Fibroblast of lung (primary cell): ENCODE results near the gene CFAP221. TPM values are rescaled to one million over a fixed set of nuclear protein-coding genes. Genes with fewer than 3 reads are reported as not detected.
"Not testable (repeated sequence)": the region's sequence is repeated elsewhere in the genome, so short reads cannot be mapped to it uniquely, and the experiment has no call there.

Experiments
- DNase-seq, 2 donors: peaks; one replicate each; pipeline versions ENCODE4 v3.0.0 to v3.0.0-alpha.2; 2010; ENCODE audit warnings: low read depth in 2 of 2
- H2AFZ ChIP-seq: 2 replicates; pipeline ENCODE4 v1.5.1; 2012; ENCODE audit warnings: low read length, control low read depth, inconsistent platforms
- H3K27ac ChIP-seq: 2 replicates; pipeline ENCODE4 v1.5.1; 2011; ENCODE audit warnings: low read length, control low read depth; ENCODE audit not compliant: insufficient read depth
- H3K27me3 ChIP-seq: 2 replicates; pipeline ENCODE4 v1.5.1; 2011; ENCODE audit warnings: mild to moderate bottlenecking, low read length; ENCODE audit not compliant: control insufficient read depth, insufficient read depth
- H3K36me3 ChIP-seq: 2 replicates; pipeline ENCODE4 v1.5.1; 2011; ENCODE audit warnings: low read length; ENCODE audit not compliant: control insufficient read depth, insufficient read depth
- H3K4me1 ChIP-seq: 2 replicates; pipeline ENCODE4 v1.5.1; 2011; ENCODE audit warnings: low read length; ENCODE audit not compliant: control insufficient read depth, insufficient read depth; ENCODE audit errors: extremely low read depth
- H3K4me2 ChIP-seq: 2 replicates; pipeline ENCODE4 v1.5.1; 2011; ENCODE audit warnings: low read length, control low read depth; ENCODE audit not compliant: insufficient read depth; ENCODE audit errors: extremely low read depth
- H3K4me3 ChIP-seq, 4 experiments: fragments of 200-600 bp in 1 of 4; sonication (generic) in 1 of 4; replicated peaks in 1 of 4; 2 replicates each; pipeline ENCODE4 v1.5.1; 2011 to 2016; ENCODE audit warnings: low read length in 4 of 4, low read depth in 3 of 4, mild to moderate bottlenecking in 3 of 4, control low read depth in 2 of 4, inconsistent platforms in 1 of 4, mixed read lengths in 1 of 4; ENCODE audit not compliant: insufficient read depth in 1 of 4; ENCODE audit errors: control extremely low read depth in 1 of 4
- H3K79me2 ChIP-seq: 2 replicates; pipeline ENCODE4 v1.5.1; 2012; ENCODE audit warnings: mild to moderate bottlenecking, low read length, inconsistent platforms; ENCODE audit not compliant: control insufficient read depth, insufficient read depth
- H3K9ac ChIP-seq: 2 replicates; pipeline ENCODE4 v1.5.1; 2011; ENCODE audit warnings: mild to moderate bottlenecking, low read length, control low read depth; ENCODE audit not compliant: insufficient read depth
- H3K9me3 ChIP-seq: 2 replicates; pipeline ENCODE4 v1.5.1; 2012; ENCODE audit warnings: low read depth, low read length; ENCODE audit not compliant: control insufficient read depth, insufficient read depth
- H4K20me1 ChIP-seq: 2 replicates; pipeline ENCODE4 v1.5.1; 2011; ENCODE audit warnings: low read length; ENCODE audit not compliant: control insufficient read depth, insufficient read depth; ENCODE audit errors: extremely low read depth
- CTCF ChIP-seq, 2 donors: IDR thresholded peaks in 1 of 2; conservative IDR thresholded peaks in 1 of 2; 1 replicate in 1 of 2; 2 replicates in 1 of 2; pipeline ENCODE4 v1.5.1; 2011 to 2012; ENCODE audit warnings: low read length in 2 of 2, control low read depth in 1 of 2, inconsistent platforms in 1 of 2, low read depth in 1 of 2, mild to moderate bottlenecking in 1 of 2
- EZH2 ChIP-seq: IDR thresholded peaks from 2 replicates; pipeline ENCODE4 v1.5.1; 2012; ENCODE audit warnings: low read length, control low read depth, mild to moderate bottlenecking; ENCODE audit errors: missing control alignments
- polyA plus RNA-seq, 2 donors: library from polyadenylated mRNA; depleted of rRNA in 1 of 2; stranded (reverse) in 1 of 2; unstranded in 1 of 2; fragments of >200 nt; gene quantifications; 2 replicates each; pipeline ENCODE4 v1.2.1, GENCODE V29; 2011 to 2012; ENCODE audit warnings: missing spikeins in 1 of 2
- total RNA-seq: library from RNA; depleted of rRNA; stranded (reverse); fragments of >200 nt; gene quantifications from 2 replicates; pipeline ENCODE4 v1.2.1, GENCODE V29; 2014

Gene CFAP221
- total and polyA plus RNA-seq, 2 donors (not counting 1 experiment from before 2014, with no cell fraction given), result 0.07 TPM; not detected in 1

DNA sequence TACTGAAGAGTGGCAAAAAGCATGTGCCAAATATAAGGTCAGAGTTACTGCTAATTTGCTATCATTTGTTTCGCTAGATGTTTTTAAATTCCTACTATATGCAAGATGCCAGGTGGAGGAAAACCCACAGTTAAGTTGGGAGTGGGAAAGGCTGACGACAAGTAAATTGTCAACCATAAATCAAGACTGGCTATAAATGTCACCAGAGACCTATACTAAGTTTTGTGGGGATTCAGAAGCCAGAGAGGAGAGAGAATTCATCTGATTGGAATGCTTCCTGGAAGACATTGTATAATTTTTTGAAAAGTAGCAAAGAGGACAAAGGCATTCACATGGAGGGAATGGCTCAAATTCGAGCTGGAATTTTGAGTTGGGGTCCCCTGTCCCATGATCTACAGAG, 64.3 kb downstream of the CFAP221 start:
- Histone ChIP-seq H3K27me3 (no peaks in the 10 kb centered on the region), H4K20me1 (no peaks in the 10 kb centered on the region), H3K9me3 (no peaks in the 10 kb centered on the region), H3K4me1 (no peaks in the 10 kb centered on the region), H3K4me2 (no peak overlapping the region), H3K27ac (no peak overlapping the region), H2AFZ (no peak overlapping the region), H3K79me2 (no peaks in the 10 kb centered on the region), H3K36me3 (no peaks in the 10 kb centered on the region), H3K9ac (no peak overlapping the region), H3K4me3 (no peak overlapping the region)
- TF ChIP-seq CTCF (conservative IDR thresholded peaks at IDR 0.05 in 1 of 2, IDR thresholded peaks at IDR 0.05 in 1 of 2; ENCODE audit: low read depth in 1 of 2, low read length in 2 of 2) (no peak), EZH2 (no peak)
- DNase-seq, result no peak

GRCh38 chr2:119609337-119609736, 65.1 kb downstream of the CFAP221 start:
- Histone ChIP-seq H3K4me1 (no peaks in the 10 kb centered on the region), H3K36me3 (no peaks in the 10 kb centered on the region), H3K27ac (no peak overlapping the region), H2AFZ (no peak overlapping the region), H3K9me3 (no peaks in the 10 kb centered on the region), H3K79me2 (no peaks in the 10 kb centered on the region), H3K27me3 (no peaks in the 10 kb centered on the region), H4K20me1 (no peaks in the 10 kb centered on the region), H3K9ac (no peak overlapping the region), H3K4me2 (no peak overlapping the region), H3K4me3 (no peak overlapping the region)
- no peak for DNase-seq
- TF ChIP-seq CTCF (conservative IDR thresholded peaks at IDR 0.05 in 1 of 2, IDR thresholded peaks at IDR 0.05 in 1 of 2; ENCODE audit: low read depth in 1 of 2, low read length in 2 of 2), result no peak
- no peak for TF ChIP-seq EZH2

GRCh38 chr2:119614140-119614539, 69.9 kb downstream of the CFAP221 start:
- H3K9ac ChIP-seq, H2AFZ ChIP-seq: not testable (repeated sequence)

DNA sequence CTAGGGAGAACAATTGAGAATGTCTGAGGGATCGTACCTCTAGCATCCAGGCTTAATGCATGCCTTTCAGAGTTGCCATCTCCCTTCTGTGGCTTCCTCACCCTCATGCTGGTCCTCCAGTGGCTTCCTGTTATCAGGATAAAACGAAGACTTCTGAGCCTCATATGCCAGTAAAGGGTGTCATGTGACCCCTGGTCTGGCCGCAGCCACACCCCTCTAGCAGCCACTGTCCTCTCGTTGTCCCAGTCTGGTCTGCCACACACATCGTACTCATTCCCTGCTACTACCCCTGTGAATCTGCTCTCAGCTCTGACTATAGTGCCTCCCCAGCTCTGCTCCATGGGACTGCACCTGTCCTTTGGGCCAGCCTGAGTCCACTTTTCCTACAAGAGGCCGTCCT, 72.2 kb downstream of the CFAP221 start:
- Histone ChIP-seq H3K27ac (no peak overlapping the region), H3K27me3 (no peaks in the 10 kb centered on the region), H3K9me3 (no peaks in the 10 kb centered on the region), H3K36me3 (no peaks in the 10 kb centered on the region), H3K4me3 (no peak overlapping the region), H3K9ac (no peak overlapping the region), H3K4me2 (no peak overlapping the region), H3K79me2 (no peaks in the 10 kb centered on the region), H3K4me1 (no peaks in the 10 kb centered on the region), H4K20me1 (no peaks in the 10 kb centered on the region), H2AFZ (no peak overlapping the region)
- TF ChIP-seq EZH2 (no peak), CTCF (conservative IDR thresholded peaks at IDR 0.05 in 1 of 2, IDR thresholded peaks at IDR 0.05 in 1 of 2; ENCODE audit: low read depth in 1 of 2, low read length in 2 of 2) (no peak)
- DNase-seq, result no peak

More at GRCh38 chr2:119614140-119614539, 69.9 kb downstream of the CFAP221 start:
- not testable (repeated sequence) for DNase-seq, H3K27ac ChIP-seq, H3K4me2 ChIP-seq, H3K36me3 ChIP-seq, H3K9me3 ChIP-seq, H3K4me1 ChIP-seq, H3K27me3 ChIP-seq, H3K79me2 ChIP-seq, H3K4me3 ChIP-seq, H4K20me1 ChIP-seq
